Measurements from ENCODE around the gene ATP5F1D. TPM values are rescaled to one million over a fixed set of nuclear protein-coding genes. Genes with fewer than 3 reads are reported as not detected.

Gene ATP5F1D
- total and polyA plus RNA-seq, 2 of the 8 experiments (the other 6 are each of a cell fraction or from before 2014, with no cell fraction given), result 174 to 249 TPM

DNA sequence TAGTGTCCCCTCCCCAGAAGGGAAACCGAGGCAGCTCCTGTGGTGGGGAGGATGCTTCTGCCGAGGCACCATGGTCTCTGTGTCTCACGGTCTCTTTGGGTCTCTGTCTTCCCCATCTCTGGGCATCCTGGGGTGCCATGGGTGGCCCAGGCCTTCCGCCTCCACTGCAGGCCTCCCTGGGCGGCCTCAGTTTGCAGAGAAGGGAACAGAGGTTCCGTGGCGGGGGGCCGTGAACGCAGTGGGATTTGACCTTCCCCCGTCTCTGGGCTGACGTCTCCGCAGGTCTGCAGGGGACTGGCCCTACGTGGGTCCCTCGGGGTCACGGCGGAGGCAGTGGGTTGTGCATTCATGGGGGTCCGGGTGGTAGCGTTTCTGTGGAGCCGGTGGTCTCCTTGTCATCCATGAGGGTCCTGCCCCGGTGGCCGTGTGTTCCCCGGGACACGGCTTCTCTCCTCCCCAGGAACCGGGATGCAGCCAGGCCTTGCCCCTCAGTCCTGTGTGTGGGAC, 48.7 kb downstream of the ATP5F1D start:
- Histone ChIP-seq H3K4me1 (replicated peaks in 1 of 4; ENCODE audit: control insufficient read depth in 3 of 4, insufficient read depth in 4 of 4, low read length in 3 of 4) (peaks cover 0 to 11% (median 3%) of the 10 kb centered on the region in 4 experiments; a peak in 4 of 7 replicates), H2AK5ac (ENCODE audit: low read depth, low read length) (no peak overlapping the region), H2BK120ac (replicated peaks; ENCODE audit: low read depth, low read length) (no peak overlapping the region), H3K27ac (ENCODE audit: low read depth, low read length) (no peak overlapping the region), H4K8ac (ENCODE audit: extremely low read depth, insufficient read depth, low read length) (peak overlapping the region; percentile 85), H4K20me1 (replicated peaks in 1 of 2; ENCODE audit: control insufficient read depth in 1 of 2, insufficient read depth in 2 of 2, low read length in 2 of 2) (peaks cover 5 to 7% of the 10 kb centered on the region in 2 experiments), H3K18ac (ENCODE audit: extremely low read depth, low read length) (no peak overlapping the region), H3K79me2 (ENCODE audit: control insufficient read depth in 1 of 2, insufficient read depth in 2 of 2, low read length in 2 of 2) (no peaks in the 10 kb centered on the region), H2AFZ (ENCODE audit: low read length) (no peak overlapping the region), H2BK20ac (ENCODE audit: low read length) (no peak overlapping the region), H3K9ac (replicated peaks in 1 of 4; ENCODE audit: extremely low read depth in 1 of 4, low read depth in 3 of 4, low read length in 3 of 4) (no peak overlapping the region), H2BK15ac (ENCODE audit: low read length) (no peak overlapping the region), H3K23ac (ENCODE audit: insufficient read length) (no peak overlapping the region), H3K23me2 (ENCODE audit: low read depth, low read length) (peaks cover 3% of the 10 kb centered on the region; the same call in 1 of the 2 replicates), H3K79me1 (ENCODE audit: low read depth, low read length) (no peaks in the 10 kb centered on the region; the same call in 1 of the 2 replicates), H3K14ac (ENCODE audit: insufficient read length) (no peak overlapping the region), H3K4me2 (ENCODE audit: insufficient read depth in 1 of 2, low read depth in 2 of 2, low read length in 2 of 2) (no peak overlapping the region), H4K91ac (replicated peaks; ENCODE audit: insufficient read length, low read length) (no peak overlapping the region), H4K5ac (ENCODE audit: insufficient read length, low read depth, low read length) (no peak overlapping the region), H3K36me3 (ENCODE audit: control insufficient read depth in 2 of 4, insufficient read depth in 4 of 4, low read length in 3 of 4) (no peaks in the 10 kb centered on the region), H3K4me3 (ENCODE audit: extremely low read depth in 1 of 4, insufficient read depth in 2 of 4, low read depth in 3 of 4, low read length in 4 of 4) (no peak overlapping the region), H2BK5ac (ENCODE audit: low read depth, low read length) (no peak overlapping the region), H3K4ac (replicated peaks; ENCODE audit: insufficient read length, low read depth, low read length) (no peak overlapping the region), H3K27me3 (replicated peaks in 1 of 4; ENCODE audit: control insufficient read depth in 3 of 4, extremely low read depth in 1 of 4, insufficient read depth in 3 of 4, low read length in 3 of 4) (peaks cover 0 to 9% (median 2%) of the 10 kb centered on the region in 4 experiments; a peak in 5 of 7 replicates), H3K9me3 (ENCODE audit: insufficient read depth in 2 of 2, low read depth in 1 of 2, low read length in 1 of 2) (no peaks in the 10 kb centered on the region), H2BK12ac (ENCODE audit: low read depth, low read length) (no peak overlapping the region), H3K56ac (replicated peaks; ENCODE audit: insufficient read length, low read depth, low read length) (no peak overlapping the region)
- no peak for DNase-seq (ENCODE audit: low read depth in 1 of 2, low spot score in 2 of 2)
- POLR2A ChIA-PET (ENCODE audit: partially characterized antibody), result interaction anchor here (0.6 to 2.5 kb wide), 5 partner anchors 15 to 714 kb away, joined by 3 to 16 read pairs (median 5); partner anchors contain the start of genes CIRBP and FAM174C
- WGBS, 2 experiments (ENCODE audit: extremely low coverage in 1 of 2, insufficient coverage in 1 of 2, insufficient read length in 1 of 2, insufficient replicate concordance in 2 of 2, low coverage in 1 of 2, low lambda C conversion rate in 2 of 2, missing lambda C conversion rate in 1 of 2), result 96% methylated on average over 21 of the region's 24 CpGs; no CpG with 5 or more reads in 1 of the 2 experiments
- CTCF ChIA-PET (ENCODE audit: partially characterized antibody), result interaction anchor here (1.4 kb wide), 1 partner anchor 22 kb away, joined by 4 read pairs; no protein-coding TSS in a partner anchor
- no peak for FAIRE-seq
- TF ChIP-seq CTBP2 (IDR thresholded peaks at IDR 0.05; ENCODE audit: borderline replicate concordance, insufficient read depth, insufficient read length, low read length) (no peak), NRF1 (IDR thresholded peaks at IDR 0.05; ENCODE audit: low read depth, low read length) (no peak), CBX5 (IDR thresholded peaks at IDR 0.05; ENCODE audit: low read depth, low read length) (no peak), RBBP5 (IDR thresholded peaks at IDR 0.05; ENCODE audit: borderline replicate concordance, low read depth, low read length) (no peak), BACH1 (IDR thresholded peaks at IDR 0.05; ENCODE audit: low read length) (no peak), ASH2L (IDR thresholded peaks at IDR 0.05; ENCODE audit: low read length) (no peak), MAFK (IDR thresholded peaks at IDR 0.05; ENCODE audit: low read depth, low read length) (no peak), SRF (IDR thresholded peaks at IDR 0.05; ENCODE audit: low read depth, low read length) (no peak), BRCA1 (IDR thresholded peaks at IDR 0.05; ENCODE audit: low read depth, low read length) (no peak), BCL11A (IDR thresholded peaks at IDR 0.05; ENCODE audit: low read depth in 2 of 2, low read length in 2 of 2) (no peak), CEBPB (IDR thresholded peaks at IDR 0.05; ENCODE audit: low read depth, low read length) (no peak), KDM4A (IDR thresholded peaks at IDR 0.05; ENCODE audit: low read depth, low read length, severe bottlenecking) (no peak), FOSL1 (IDR thresholded peaks at IDR 0.05; ENCODE audit: insufficient read depth, low read depth, low read length) (no peak)
- TF ChIP-seq, protein P1, sequence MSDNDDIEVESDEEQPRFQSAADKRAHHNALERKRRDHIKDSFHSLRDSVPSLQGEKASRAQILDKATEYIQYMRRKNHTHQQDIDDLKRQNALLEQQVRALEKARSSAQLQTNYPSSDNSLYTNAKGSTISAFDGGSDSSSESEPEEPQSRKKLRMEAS (IDR thresholded peaks at IDR 0.05), result no peak

Data from H1 (cell line).